Right ventricle myocardium superior (tissue), 1 donor: ENCODE measurements around the gene JTB. TPM values are rescaled to one million over a fixed set of nuclear protein-coding genes. Genes with fewer than 3 reads are reported as not detected.
"Not testable (repeated sequence)": the region's sequence is repeated elsewhere in the genome, so short reads cannot be mapped to it uniquely, and the experiment has no call there.

Source experiments
- ATAC-seq: fragments of 200-7000 bp; cut with Tn5 transposase; one replicate; pipeline ENCODE4 v1.9.1; 2020; ENCODE audit warnings: mild to moderate bottlenecking; ENCODE audit not compliant: poor library complexity
- DNase-seq: peaks from one replicate; pipeline ENCODE4 v3.0.0-alpha.2; 2020
- intact Hi-C: fragments of 100-400 bp; cut with DNase I; formaldehyde crosslinking; loops from one replicate; pipeline ENCODE4 v1.11.2; 2022
- long read RNA-seq: library from polyadenylated mRNA; unstranded; transcript quantifications from one replicate; pipeline ENCODE4 v2.0.0, GENCODE V29; 2021
- total RNA-seq: library from RNA; stranded (reverse); fragmentation: NEBNext Ultra II Directional; extraction: Animal tissue kit (Norgen Biotek cat#: 25700); gene quantifications from one replicate; pipeline ENCODE4 v1.2.1, GENCODE V29; 2021
- donor health status: DM: no; HTN: yes; CAD: no; lungs with severe emphysema.

The JTB gene
- total RNA-seq: 69.6 TPM
- long read RNA-seq, transcript JTB-201 (5 exons, 1,287 nt): major isoform, 62 of 64 reads
- long read RNA-seq, partial matches to known transcripts: 0 of 64 reads
- long read RNA-seq, other reads (novel, unspliced or antisense): 2 of 64 reads

GRCh38 chr1:153977250-153978240 is at the start of gene JTB:
Gene JTB (minus strand): TSS chr1:153977674. CDS start chr1:153977252, 422 bp downstream.
- DNase-seq (peak; percentile 95), ATAC-seq (peak; percentile 98)
- intact Hi-C loops: no loop called here

GRCh38 chr1:154019940-154020339 is 42.5 kb upstream of the JTB start:
- intact Hi-C loops: no loop called here
- ATAC-seq (no peak), DNase-seq (no peak)

DNA sequence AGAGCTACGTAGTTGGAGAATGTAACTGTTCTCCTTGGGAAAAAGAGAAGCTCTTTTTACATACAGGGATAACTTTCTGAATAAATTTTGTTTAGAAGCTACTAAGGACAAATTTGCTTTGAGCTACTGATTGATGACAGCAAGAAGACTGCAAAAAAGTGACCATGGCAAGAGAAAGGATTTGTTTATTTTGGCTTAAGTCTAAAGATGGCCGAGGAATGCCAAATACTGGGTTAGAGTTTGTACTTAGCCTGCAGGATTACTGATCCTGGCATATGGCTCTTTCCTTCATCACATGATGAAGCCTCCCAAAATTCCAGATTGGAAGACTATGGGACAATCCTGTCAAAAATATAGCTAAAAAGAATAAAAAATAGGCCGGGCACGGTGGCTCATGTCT is 41.8 kb upstream of the JTB start:
- intact Hi-C loops: no loop called here
- no peak for DNase-seq
- no peak for ATAC-seq

DNA sequence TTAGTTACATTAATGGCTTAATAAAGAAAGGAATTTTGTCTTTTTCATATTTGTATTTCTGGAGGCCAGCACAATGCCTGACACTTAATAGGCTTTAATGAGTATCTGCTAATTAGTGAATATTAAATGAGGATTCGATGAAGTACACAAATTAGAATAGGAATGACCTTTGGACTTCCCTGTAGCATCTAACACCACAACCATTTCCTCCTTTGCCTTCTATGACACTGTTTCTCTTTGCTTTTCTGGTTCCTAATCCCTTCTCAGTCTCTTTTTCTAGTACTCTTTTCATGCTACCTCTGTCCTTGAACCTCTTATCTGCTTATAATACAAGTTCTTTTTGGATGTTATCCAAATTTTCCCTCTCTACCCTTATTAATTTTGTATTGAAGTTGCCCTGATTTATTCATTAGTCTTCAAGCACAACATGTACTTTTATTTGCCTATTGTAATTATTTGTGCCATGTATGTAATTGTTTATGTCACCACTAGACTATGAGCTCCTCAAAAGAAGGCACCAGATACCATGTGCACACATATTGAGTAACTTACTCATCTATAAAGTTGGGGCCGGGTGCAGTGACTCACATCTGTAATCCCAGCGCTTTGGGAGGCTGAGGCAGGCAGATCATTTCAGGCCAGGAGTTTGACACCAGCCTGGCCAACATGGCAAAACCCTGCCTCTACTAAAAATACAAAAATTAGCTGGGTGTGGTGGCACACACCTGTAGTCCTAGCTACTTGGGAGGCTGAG is 36.9 kb upstream of the JTB start:
- intact Hi-C loops: no loop called here
- ATAC-seq (no peak), DNase-seq (no peak)

GRCh38 chr1:154012543-154012942 is 35.1 kb upstream of the JTB start:
- intact Hi-C loops, DNase-seq, ATAC-seq: not testable (repeated sequence)

GRCh38 chr1:154012129-154012528 is 34.7 kb upstream of the JTB start:
- ATAC-seq: no peak

GRCh38 chr1:154006136-154006535 is 28.7 kb upstream of the JTB start:
- intact Hi-C loops: no loop called here
- ATAC-seq (no peak), DNase-seq (no peak)

More at GRCh38 chr1:154012129-154012528, 34.7 kb upstream of the JTB start:
- no peak for DNase-seq
- intact Hi-C loops: no loop called here

- no peak for DNase-seq
- ATAC-seq: no peak
- intact Hi-C loops: no loop called here
Observed at GRCh38 chr1:154000420-154000819, 22.9 kb upstream of the JTB start.

GRCh38 chr1:153996882-153997281 is 19.4 kb upstream of the JTB start:
- DNase-seq, intact Hi-C loops, ATAC-seq: not testable (repeated sequence)

DNA sequence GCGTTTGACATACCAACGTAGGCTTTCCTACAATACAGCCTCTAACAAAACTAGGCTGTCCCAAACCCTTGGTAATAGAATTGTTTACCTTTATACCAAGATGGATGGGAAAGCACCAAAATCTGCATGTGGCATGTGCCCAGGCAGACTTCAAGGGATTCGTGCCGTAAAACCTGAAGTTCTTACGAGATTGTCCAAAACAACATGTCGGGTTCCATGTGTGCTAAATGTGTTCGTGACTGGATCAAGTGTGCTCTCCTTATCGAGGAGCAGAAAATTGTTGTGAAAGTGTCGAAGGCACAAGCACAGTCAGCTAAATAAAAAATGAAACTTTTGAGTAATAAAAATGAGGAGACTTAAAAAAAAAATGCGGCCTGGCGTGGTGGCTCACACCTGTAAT is 18.2 kb upstream of the JTB start:
- intact Hi-C loops: no loop called here
- DNase-seq: no peak
- ATAC-seq: no peak

GRCh38 chr1:153995202-153995601 is 17.7 kb upstream of the JTB start:
- intact Hi-C loops: no loop called here
- ATAC-seq: no peak
- DNase-seq: no peak

DNA sequence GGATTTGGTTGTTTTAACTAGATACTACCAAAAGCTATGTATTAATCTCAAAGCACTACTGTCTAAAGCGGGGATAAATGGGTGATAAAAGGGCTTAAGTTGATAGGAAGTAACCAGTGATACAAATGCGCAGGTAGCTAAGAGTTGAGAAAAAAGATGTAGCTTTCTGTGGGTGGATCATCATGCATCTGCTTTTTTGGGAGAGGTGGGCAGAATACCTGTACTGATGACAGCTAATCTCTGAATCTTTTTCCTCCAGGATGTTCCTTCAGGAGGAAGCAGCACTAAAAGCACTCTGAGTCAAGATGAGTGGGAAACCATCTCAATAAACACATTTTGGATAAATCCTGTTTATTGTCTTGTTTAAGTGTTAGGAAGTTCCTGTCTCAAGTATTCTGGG is 14.3 kb upstream of the JTB start:
- no peak for DNase-seq
- intact Hi-C loops: no loop called here
- no peak for ATAC-seq

GRCh38 chr1:153991151-153991630 is 13.7 kb upstream of the JTB start:
- ATAC-seq: no peak
- intact Hi-C loops: no loop called here
- no peak for DNase-seq

DNA sequence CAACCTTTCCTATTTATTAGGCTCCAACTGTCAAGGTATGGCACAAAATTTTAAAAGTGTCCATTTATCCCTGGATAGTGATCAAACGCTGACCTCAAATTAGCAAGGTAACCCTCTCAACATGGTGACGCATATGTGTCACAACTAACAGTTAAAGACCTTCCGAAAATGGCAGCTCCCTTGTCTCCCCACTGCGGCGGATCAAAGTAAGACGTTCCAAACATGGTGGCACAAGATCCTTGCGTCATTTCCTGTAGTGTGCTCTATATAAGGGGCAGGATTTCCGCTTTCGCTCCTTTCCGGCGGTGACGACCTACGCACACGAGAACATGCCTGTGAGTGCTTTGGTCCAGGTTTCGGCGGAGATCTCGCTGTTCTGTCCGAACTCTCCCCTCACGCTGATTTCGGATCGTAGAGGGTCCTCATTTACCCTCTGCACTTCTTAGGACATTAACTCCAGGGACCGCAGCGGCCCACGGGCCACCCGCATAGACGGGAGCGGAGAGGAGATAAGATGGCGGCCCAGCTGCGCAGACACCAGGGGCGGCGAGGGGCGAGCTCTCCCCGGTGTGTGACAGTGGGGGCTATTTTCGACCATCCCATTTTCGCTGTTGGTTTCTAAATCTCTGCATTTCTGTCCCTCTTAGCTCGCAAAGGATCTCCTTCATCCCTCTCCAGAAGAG is 13.1 kb upstream of the JTB start, which contains the start of gene RPS27:
Gene RPS27, plus strand, starts transcription at position 295 of the 683 bp plus-strand sequence. Its CDS starts 35 bp downstream, at position 330.
- intact Hi-C loops: no loop called here
- ATAC-seq (peak; percentile 84), DNase-seq (peak; percentile 89)

DNA sequence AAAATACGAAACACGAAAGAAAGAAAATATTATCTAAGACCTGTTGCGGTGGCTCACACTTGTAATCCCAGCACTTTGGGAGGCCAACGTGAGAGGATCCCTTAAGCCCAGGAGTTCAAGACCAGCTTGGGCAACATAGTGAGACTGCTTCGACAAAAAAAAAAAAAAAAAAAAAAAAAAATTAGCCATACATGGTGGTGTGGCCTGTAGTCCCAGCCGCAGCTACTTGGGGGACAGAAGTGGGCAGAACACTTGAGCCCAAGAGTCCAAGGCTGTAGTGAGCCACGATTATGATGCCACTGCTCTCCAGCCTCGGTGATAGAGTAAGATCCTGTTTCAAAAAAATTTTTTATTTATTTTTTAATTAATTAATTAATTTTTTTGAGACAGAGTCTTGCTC is 10.1 kb upstream of the JTB start:
- ATAC-seq (no peak), DNase-seq (no peak)
- intact Hi-C loops: loop anchor here (5.0 to 10.0 kb wide), 3 partner anchors 190 to 453 kb away; partner anchors contain the start of genes NPR1 and S100A6

- intact Hi-C loops: loop anchor here (5.0 to 10.0 kb wide), 3 partner anchors 189 to 451 kb away; partner anchors contain the start of genes NPR1 and S100A6
- DNase-seq: peak; percentile 89
- ATAC-seq: peak; percentile 86
Observed at GRCh38 chr1:153985941-153986761, 8.7 kb upstream of the JTB start, which contains the start of gene RAB13. Gene RAB13 (minus strand): TSS chr1:153986339. CDS start chr1:153986236, 103 bp downstream.

GRCh38 chr1:153985341-153985912 is 8.0 kb upstream of the JTB start:
- ATAC-seq (peak; percentile 2), DNase-seq (peak; percentile 60)
- intact Hi-C loops: loop anchor here (5.0 to 10.0 kb wide), 3 partner anchors 188 to 451 kb away; partner anchors contain the start of genes NPR1 and S100A6
